ENCODE measurements around the gene DGKG. TPM values are rescaled to one million over a fixed set of nuclear protein-coding genes. Genes with fewer than 3 reads are reported as not detected.

DGKG gene
- polyA plus RNA-seq, 1 donor (not counting 4 experiments of a cell fraction or from before 2014, with no cell fraction given) = 0.22 TPM

GRCh38 chr3:186160691-186161243 is 201.3 kb downstream of the DGKG start:
- H3K9me1 ChIP-seq (ENCODE audit: control insufficient read depth, extremely low read depth, insufficient read depth, low read length) = no peaks in the 10 kb centered on the region
- H3K4me1 ChIP-seq (ENCODE audit: control insufficient read depth, extremely low read depth, insufficient read depth, low read length) = peaks cover 2% of the 10 kb centered on the region
- peaks cover 4% of the 10 kb centered on the region for H3K27me3 ChIP-seq (ENCODE audit: control insufficient read depth, extremely low read depth, insufficient read depth, low read length)
- H3K27ac ChIP-seq (ENCODE audit: control insufficient read depth, insufficient read depth, low read length) = no peak overlapping the region
- dilution Hi-C loops (cut with MboI; ENCODE audit: extremely low pct_ligation_motif_present, low sequenced_read_pairs) = no loop called here
- no peaks in the 10 kb centered on the region for H3K36me3 ChIP-seq (ENCODE audit: control insufficient read depth in 2 of 2, extremely low read depth in 1 of 2, insufficient read depth in 2 of 2, low read length in 2 of 2)
- no peaks in the 10 kb centered on the region for H3K79me2 ChIP-seq (ENCODE audit: control insufficient read depth, insufficient read depth, low read length)
- no peaks in the 10 kb centered on the region for H4K20me1 ChIP-seq (ENCODE audit: control insufficient read depth, extremely low read depth, insufficient read depth, low read length)
- TF ChIP-seq CTCF (optimal IDR thresholded peaks at IDR 0.05 in 1 of 3, IDR thresholded peaks at IDR 0.05 in 1 of 3, conservative IDR thresholded peaks at IDR 0.05 in 1 of 3; ENCODE audit: extremely low read depth in 1 of 3, insufficient read depth in 2 of 3, low read length in 3 of 3) (no peak), EZH2 (IDR thresholded peaks at IDR 0.05; ENCODE audit: low read length) (no peak)
- no peak overlapping the region for H3K4me3 ChIP-seq (ENCODE audit: control insufficient read depth in 2 of 3, extremely low read depth in 1 of 3, insufficient read depth in 2 of 3, low read depth in 1 of 3, low read length in 3 of 3)
- H3K9ac ChIP-seq (ENCODE audit: control insufficient read depth, extremely low read depth, insufficient read depth, low read length) = no peak overlapping the region
- no peak overlapping the region for H3K4me2 ChIP-seq (ENCODE audit: control insufficient read depth, extremely low read depth, insufficient read depth, low read depth, low read length)
- peak; percentile 60 for FAIRE-seq
- no peak for DNase-seq (ENCODE audit: low read depth, low spot score)
- H3K9me3 ChIP-seq (ENCODE audit: control insufficient read depth, low read depth, low read length) = no peaks in the 10 kb centered on the region
- no peak overlapping the region for H2AFZ ChIP-seq (ENCODE audit: control insufficient read depth, low read length)

GRCh38 chr3:186154641-186155040 is 207.4 kb downstream of the DGKG start:
- no peak for FAIRE-seq
- TF ChIP-seq EZH2 (IDR thresholded peaks at IDR 0.05; ENCODE audit: low read length) (no peak), CTCF (optimal IDR thresholded peaks at IDR 0.05 in 1 of 3, IDR thresholded peaks at IDR 0.05 in 1 of 3, conservative IDR thresholded peaks at IDR 0.05 in 1 of 3; ENCODE audit: extremely low read depth in 1 of 3, insufficient read depth in 2 of 3, low read length in 3 of 3) (no peak)
- dilution Hi-C loops (cut with MboI; ENCODE audit: extremely low pct_ligation_motif_present, low sequenced_read_pairs) = no loop called here

More at GRCh38 chr3:186154641-186155040, 207.4 kb downstream of the DGKG start:
- Histone ChIP-seq H3K9ac (ENCODE audit: control insufficient read depth, extremely low read depth, insufficient read depth, low read length) (no peak overlapping the region), H3K27ac (ENCODE audit: control insufficient read depth, insufficient read depth, low read length) (no peak overlapping the region), H4K20me1 (ENCODE audit: control insufficient read depth, extremely low read depth, insufficient read depth, low read length) (no peaks in the 10 kb centered on the region), H3K9me1 (ENCODE audit: control insufficient read depth, extremely low read depth, insufficient read depth, low read length) (no peaks in the 10 kb centered on the region), H3K79me2 (ENCODE audit: control insufficient read depth, insufficient read depth, low read length) (no peaks in the 10 kb centered on the region), H3K9me3 (ENCODE audit: control insufficient read depth, low read depth, low read length) (no peaks in the 10 kb centered on the region), H2AFZ (ENCODE audit: control insufficient read depth, low read length) (no peak overlapping the region), H3K4me3 (ENCODE audit: control insufficient read depth in 2 of 3, extremely low read depth in 1 of 3, insufficient read depth in 2 of 3, low read depth in 1 of 3, low read length in 3 of 3) (no peak overlapping the region), H3K36me3 (ENCODE audit: control insufficient read depth in 2 of 2, extremely low read depth in 1 of 2, insufficient read depth in 2 of 2, low read length in 2 of 2) (no peaks in the 10 kb centered on the region), H3K4me2 (ENCODE audit: control insufficient read depth, extremely low read depth, insufficient read depth, low read depth, low read length) (no peak overlapping the region), H3K27me3 (ENCODE audit: control insufficient read depth, extremely low read depth, insufficient read depth, low read length) (peaks cover 5% of the 10 kb centered on the region), H3K4me1 (ENCODE audit: control insufficient read depth, extremely low read depth, insufficient read depth, low read length) (no peaks in the 10 kb centered on the region)
- no peak for DNase-seq (ENCODE audit: low read depth, low spot score)

All from keratinocyte (primary cell).